ENCODE data around the gene RXRA.

GRCh38 chr9:134399435-134400056 lies 73.3 kb downstream of the RXRA start:
- TF ChIP-seq CTCF (IDR thresholded peaks at IDR 0.05) = peak in 2 of 4 experiments; percentile 10 to 14
- TF ChIP-seq POLR2A (IDR thresholded peaks at IDR 0.05) = no peak
